ENCODE data around the gene TAS2R41.

The TAS2R41 gene

DNA sequence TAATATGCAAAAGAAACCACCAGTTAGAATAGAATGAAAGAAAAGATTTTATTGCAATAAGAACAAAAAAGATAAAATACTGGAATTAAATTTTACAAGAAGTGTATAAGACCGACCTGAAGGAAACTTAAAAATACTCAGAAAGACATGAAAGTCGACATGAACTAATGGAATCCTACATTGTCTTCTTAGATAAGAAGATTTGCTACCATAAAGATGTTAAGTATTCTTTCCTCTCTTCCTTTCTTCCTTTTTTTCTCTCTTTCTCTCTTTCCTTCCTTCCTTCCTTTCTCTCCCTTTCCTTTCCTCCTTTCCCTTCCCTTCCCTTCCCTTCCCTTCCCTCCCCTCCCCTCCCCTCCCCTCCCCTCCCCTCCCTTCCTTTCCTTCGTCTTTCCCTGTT lies 27.9 kb upstream of the TAS2R41 start:
- Mint-ChIP-seq H3K36me3 (peaks cover 14% of the 10 kb centered on the region), H3K27ac (no peak overlapping the region), H3K4me3 (no peak overlapping the region), H3K27me3 (no peaks in the 10 kb centered on the region), H3K4me1 (ENCODE audit: low read depth) (peaks cover 22% of the 10 kb centered on the region), H3K9me3 (ENCODE audit: low read depth) (no peaks in the 10 kb centered on the region)

DNA sequence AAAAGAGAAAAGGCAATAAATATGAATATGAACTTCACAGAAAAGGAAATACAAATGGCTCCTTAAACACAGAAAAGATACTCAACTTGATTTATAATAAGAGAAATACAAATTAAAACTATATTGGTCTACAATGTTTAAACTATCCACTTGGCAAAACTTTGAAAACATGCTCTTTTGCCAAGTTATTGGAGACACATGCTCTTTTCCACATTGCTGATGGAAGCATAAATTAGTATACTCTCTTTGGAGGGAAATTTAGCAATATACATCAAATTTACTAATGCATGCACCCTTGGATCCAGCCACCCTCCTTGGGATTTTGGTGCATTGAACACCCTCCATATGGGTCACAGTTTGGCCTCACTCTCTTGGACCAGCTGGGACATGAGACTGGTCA lies 26.6 kb upstream of the TAS2R41 start:
- Mint-ChIP-seq H3K4me1 (ENCODE audit: low read depth) (peaks cover 24% of the 10 kb centered on the region), H3K27ac (no peak overlapping the region), H3K9me3 (ENCODE audit: low read depth) (no peaks in the 10 kb centered on the region), H3K27me3 (no peaks in the 10 kb centered on the region), H3K4me3 (no peak overlapping the region), H3K36me3 (peaks cover 18% of the 10 kb centered on the region)

DNA sequence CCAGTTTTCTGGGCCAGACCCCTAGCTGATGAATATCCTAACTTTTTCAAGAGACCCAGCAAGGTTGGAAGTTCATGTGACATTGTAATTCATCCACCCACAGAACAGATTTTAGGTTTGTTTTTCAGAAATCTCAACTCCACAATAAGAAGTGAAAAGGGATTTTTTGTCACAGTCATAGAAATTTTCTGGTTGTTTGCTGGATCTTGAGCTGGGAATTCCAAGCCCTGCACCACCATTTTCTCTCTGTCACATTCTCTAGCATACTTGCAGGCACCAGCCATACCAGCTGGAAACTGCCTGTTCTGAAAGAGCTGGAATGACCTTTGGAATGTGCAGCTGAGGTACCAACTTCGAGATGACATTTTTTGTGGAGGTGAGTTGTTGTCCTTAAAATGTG lies 25.9 kb upstream of the TAS2R41 start:
- no peaks in the 10 kb centered on the region for H3K27me3 Mint-ChIP-seq
- H3K9me3 Mint-ChIP-seq (ENCODE audit: low read depth) = no peaks in the 10 kb centered on the region
- peaks cover 24% of the 10 kb centered on the region for H3K4me1 Mint-ChIP-seq (ENCODE audit: low read depth)
- H3K4me3 Mint-ChIP-seq = no peak overlapping the region
- peaks cover 18% of the 10 kb centered on the region for H3K36me3 Mint-ChIP-seq
- no peak overlapping the region for H3K27ac Mint-ChIP-seq

DNA sequence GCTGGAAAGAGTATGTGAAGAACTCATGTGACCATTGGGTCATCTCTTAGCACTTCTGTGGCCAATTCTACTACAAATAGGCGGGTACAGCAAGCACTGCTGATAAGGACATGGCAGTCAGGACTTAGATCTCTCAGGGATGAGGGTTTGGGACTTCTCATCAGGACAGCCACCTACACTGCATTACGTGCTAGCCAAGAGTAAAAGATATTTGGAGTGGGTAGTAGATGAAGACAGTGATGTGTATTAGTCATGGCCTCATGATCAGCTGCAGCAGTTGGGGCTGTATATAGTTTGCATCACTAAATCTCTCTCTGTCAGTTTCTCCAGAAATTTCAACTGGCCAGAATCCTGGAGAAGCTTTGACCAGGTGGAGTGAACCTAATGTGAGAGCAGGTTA lies 25.2 kb upstream of the TAS2R41 start:
- H3K36me3 Mint-ChIP-seq = peaks cover 25% of the 10 kb centered on the region
- H3K9me3 Mint-ChIP-seq (ENCODE audit: low read depth) = no peaks in the 10 kb centered on the region
- no peak overlapping the region for H3K4me3 Mint-ChIP-seq
- H3K27ac Mint-ChIP-seq = peak overlapping the region; percentile 16
- peaks cover 24% of the 10 kb centered on the region for H3K4me1 Mint-ChIP-seq (ENCODE audit: low read depth)
- no peaks in the 10 kb centered on the region for H3K27me3 Mint-ChIP-seq

DNA sequence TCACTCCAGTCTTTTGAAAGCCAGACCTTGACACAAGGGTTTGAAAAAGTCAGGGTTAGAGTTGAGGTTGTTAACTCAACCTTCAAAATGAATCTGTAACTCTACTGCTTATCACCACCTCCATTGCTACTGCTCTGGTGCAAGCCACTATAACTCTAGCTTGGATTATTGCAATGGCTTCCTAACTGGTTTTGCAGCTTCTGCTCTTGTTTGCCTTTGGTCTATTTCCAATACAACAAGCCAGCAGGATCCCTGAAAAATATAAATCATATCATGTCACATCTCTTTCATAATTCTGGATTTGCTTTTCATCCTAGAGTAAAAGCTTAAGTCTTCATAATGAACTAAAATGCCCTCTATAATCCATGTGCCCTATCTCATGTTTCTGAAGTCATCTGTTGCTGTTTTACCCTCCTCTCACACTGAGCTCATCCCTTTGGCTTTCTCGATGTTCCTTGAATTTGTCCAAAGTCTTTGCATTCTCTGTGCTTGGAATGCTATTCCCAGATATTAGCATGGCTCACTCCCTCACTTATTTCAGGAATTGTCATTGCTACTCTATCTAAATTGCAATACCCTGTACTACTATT lies 23.5 kb upstream of the TAS2R41 start:
- Mint-ChIP-seq H3K36me3 (peaks cover 28% of the 10 kb centered on the region), H3K4me3 (no peak overlapping the region), H3K27ac (no peak overlapping the region), H3K4me1 (ENCODE audit: low read depth) (peaks cover 24% of the 10 kb centered on the region), H3K9me3 (ENCODE audit: low read depth) (no peaks in the 10 kb centered on the region), H3K27me3 (no peaks in the 10 kb centered on the region)

DNA sequence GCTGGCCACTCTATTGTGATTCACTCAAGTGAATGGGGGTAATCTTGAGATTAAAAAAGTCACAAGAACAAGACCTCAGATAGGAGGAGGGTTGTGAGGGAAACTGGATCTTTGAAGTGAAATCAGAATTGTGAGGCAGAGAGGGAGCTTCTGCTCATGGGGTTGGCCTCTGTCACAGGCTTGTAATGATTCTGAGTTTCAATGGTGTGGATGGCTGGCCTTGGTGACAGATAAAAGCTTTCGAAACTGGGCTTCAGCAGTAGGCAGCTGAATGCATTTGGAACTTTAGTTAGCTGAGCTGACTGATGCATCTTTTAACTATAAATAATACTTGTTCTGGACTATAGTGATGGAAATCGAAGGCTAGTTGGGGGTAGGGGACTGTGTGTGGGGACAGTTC lies 22.2 kb upstream of the TAS2R41 start:
- H3K36me3 Mint-ChIP-seq = peaks cover 30% of the 10 kb centered on the region
- no peak overlapping the region for H3K4me3 Mint-ChIP-seq
- no peaks in the 10 kb centered on the region for H3K27me3 Mint-ChIP-seq
- H3K9me3 Mint-ChIP-seq (ENCODE audit: low read depth) = no peaks in the 10 kb centered on the region
- no peak overlapping the region for H3K27ac Mint-ChIP-seq
- H3K4me1 Mint-ChIP-seq (ENCODE audit: low read depth) = peaks cover 24% of the 10 kb centered on the region

DNA sequence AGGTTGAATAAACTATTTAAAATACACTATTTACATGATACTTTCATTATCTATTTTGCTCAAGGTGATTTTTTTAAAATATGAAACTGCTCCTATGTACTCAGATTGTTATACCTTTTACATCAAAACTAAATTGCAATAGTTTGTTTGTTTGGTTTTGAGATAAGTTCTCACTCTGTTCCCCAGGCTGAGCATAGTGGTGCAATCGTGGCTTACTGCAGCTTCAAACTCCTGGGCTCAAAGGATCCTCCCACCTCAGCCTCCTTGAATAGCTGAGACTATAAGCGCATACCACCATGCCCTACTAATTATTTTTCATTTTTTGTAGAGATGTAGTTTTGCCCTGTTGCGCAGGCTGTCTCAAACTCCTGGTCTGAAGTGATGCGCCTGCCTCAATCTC lies 21.7 kb upstream of the TAS2R41 start:
- Mint-ChIP-seq H3K27me3 (no peaks in the 10 kb centered on the region), H3K4me3 (no peak overlapping the region), H3K36me3 (peaks cover 35% of the 10 kb centered on the region), H3K9me3 (ENCODE audit: low read depth) (no peaks in the 10 kb centered on the region), H3K4me1 (ENCODE audit: low read depth) (peaks cover 26% of the 10 kb centered on the region), H3K27ac (no peak overlapping the region)

DNA sequence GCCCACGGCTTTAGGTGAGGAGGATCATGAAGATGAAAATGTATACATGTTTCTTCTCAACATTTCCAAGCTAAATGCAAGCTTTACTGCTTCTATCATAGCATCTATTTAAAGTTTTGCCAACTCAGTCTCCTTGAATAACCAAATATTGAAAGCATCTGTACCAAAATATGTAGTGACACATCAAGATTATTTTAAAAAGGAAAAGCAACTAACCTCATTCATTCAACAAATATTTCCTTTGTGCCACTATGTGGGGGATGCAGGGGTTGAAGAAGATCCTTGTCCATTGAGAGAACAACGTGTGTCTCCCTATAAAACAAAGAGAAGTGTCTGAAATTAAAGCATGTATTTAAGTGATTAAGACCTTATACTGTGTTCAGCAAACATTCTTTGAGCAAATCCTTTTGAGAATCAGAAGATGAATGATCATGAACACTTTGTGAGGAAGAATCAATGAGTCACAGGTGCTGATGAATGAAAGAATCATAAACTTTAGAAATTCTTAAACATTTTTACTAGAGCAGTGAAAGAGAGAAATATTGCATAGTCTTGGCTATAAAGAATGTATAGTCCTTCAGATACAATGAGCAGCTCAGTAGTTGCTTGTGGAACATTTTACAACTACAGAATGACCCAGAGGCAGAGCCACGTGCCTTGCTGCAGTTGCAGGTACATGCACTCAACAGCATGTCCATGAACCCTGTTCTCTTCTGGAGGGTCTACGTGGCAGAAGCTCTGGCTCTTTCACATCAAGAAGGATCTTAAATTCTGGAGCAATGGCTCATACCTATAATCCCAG lies 20.5 kb upstream of the TAS2R41 start:
- Mint-ChIP-seq H3K4me3 (no peak overlapping the region), H3K36me3 (peaks cover 33% of the 10 kb centered on the region), H3K27ac (no peak overlapping the region), H3K9me3 (ENCODE audit: low read depth) (no peaks in the 10 kb centered on the region), H3K4me1 (ENCODE audit: low read depth) (peaks cover 19% of the 10 kb centered on the region), H3K27me3 (no peaks in the 10 kb centered on the region)

DNA sequence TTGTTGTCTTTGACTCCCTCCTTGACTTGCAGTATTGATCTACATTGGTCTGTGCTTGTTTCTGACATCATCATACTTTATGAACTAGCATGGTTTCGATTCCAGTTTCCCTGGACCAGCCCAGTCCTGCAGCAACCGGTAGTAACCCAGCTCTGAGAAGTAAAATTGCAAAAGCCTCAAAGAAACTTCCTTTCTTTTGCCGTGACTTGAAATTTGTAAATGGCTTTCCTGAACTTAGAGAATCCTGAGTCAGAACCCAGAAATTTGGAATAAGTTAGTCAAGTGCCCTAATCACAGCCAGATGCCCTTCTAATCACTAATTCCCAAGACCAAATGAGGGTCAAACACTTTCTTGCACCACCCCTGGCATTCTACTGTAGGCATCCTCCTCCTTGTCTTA lies 19.4 kb upstream of the TAS2R41 start:
- Mint-ChIP-seq H3K9me3 (ENCODE audit: low read depth) (no peaks in the 10 kb centered on the region), H3K27ac (no peak overlapping the region), H3K36me3 (peaks cover 28% of the 10 kb centered on the region), H3K4me3 (no peak overlapping the region), H3K4me1 (ENCODE audit: low read depth) (peaks cover 10% of the 10 kb centered on the region), H3K27me3 (no peaks in the 10 kb centered on the region)

DNA sequence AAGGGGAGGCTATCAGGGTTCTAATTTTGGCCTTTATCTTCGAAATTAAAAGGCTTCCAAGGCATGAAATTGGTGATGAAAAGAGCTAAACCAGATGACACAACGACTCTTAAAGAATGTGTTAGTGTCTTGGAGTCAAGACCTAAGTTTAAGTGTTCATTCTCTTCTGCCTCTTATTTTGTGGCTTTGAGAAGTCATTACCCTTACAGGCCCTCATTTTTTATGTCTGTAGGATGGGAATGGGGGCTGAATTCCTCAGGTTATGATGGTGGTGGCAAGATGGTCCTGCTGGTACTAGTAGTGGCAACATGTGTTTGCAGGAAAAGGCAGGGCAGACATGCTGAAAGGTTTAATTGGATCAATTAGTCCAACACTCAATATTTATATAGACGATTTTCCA lies 19.0 kb upstream of the TAS2R41 start:
- Mint-ChIP-seq H3K4me1 (ENCODE audit: low read depth) (peaks cover 8% of the 10 kb centered on the region), H3K9me3 (ENCODE audit: low read depth) (no peaks in the 10 kb centered on the region), H3K36me3 (peaks cover 29% of the 10 kb centered on the region), H3K4me3 (no peak overlapping the region), H3K27me3 (no peaks in the 10 kb centered on the region), H3K27ac (no peak overlapping the region)

DNA sequence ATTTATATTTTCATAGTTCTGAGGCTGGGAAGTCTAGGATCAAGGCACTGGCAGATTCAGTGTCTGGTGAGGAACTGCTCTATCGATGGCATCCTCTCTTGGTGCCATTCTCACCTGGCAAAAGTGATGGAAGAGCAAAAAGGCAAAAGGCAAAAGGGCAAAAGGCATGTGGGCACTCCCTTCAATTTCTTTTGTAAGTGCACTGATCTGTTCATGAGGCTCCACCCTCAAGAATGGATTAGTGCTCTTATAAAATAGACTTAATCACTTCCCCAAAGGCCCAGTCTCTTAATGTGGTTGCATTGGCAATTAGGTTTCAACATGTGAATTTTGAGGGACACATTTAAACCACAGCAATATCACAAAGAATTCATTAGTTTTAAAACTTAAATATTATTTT lies 18.3 kb upstream of the TAS2R41 start:
- Mint-ChIP-seq H3K36me3 (peaks cover 33% of the 10 kb centered on the region), H3K9me3 (ENCODE audit: low read depth) (no peaks in the 10 kb centered on the region), H3K27ac (no peak overlapping the region)

DNA sequence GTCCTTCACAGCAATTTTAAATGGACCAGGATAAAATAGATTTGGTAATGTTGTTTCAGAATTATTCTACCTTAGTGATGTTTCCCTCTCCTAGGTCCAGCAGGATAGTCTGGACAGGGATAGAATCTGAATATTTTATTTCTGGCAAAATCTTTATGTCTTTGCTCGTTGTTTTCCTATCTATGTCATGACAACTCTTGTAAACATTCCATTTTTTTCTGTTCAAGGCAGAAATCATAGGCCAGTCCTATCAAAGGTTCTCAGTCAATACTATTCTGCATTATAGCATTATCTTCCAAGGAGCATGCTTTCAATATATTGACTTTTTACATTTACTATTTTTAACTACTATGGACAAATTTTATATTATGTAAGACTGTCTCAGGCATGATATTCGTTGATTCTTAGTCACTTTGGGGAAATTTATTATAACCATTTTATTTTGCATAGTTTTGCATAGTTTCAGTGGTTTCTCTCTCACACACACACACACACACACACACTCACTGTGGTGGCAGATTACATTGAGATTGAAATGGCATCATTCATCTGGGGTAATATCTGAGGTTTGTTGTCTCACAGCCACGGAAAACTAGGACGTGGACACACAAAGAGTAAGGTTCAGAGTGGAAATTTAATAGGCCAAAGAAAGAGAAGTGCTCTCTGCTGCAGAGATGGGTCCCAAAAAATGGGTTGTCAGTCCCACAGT lies 17.2 kb upstream of the TAS2R41 start:
- Mint-ChIP-seq H3K36me3 (peaks cover 37% of the 10 kb centered on the region), H3K9me3 (ENCODE audit: low read depth) (no peaks in the 10 kb centered on the region), H3K4me3 (no peak overlapping the region), H3K27me3 (no peaks in the 10 kb centered on the region), H3K27ac (no peak overlapping the region), H3K4me1 (ENCODE audit: low read depth) (peaks cover 7% of the 10 kb centered on the region)

More for the DNA sequence above, 18.3 kb upstream of the TAS2R41 start:
- H3K4me1 Mint-ChIP-seq (ENCODE audit: low read depth) = peaks cover 9% of the 10 kb centered on the region
- no peaks in the 10 kb centered on the region for H3K27me3 Mint-ChIP-seq
- H3K4me3 Mint-ChIP-seq = no peak overlapping the region

DNA sequence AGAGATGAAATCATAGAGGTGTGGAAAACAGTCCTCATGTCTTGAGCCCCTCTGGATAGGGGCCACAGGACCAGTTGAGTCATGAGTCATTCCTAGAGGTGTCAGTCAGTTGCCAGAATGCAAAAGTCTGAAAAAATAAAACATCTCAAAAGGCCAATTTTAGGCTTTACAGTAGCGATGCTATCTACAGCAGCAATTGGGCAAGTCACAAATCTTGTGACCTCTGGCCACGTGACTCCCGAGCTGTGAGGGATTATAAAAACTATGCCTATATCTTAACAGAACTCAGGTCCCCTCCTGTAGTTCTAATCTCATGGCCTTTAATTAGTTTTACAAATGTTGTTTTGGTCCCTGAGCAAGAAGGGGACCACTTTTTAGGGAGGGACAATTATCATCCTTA lies 15.6 kb upstream of the TAS2R41 start:
- H3K9me3 Mint-ChIP-seq (ENCODE audit: low read depth) = no peaks in the 10 kb centered on the region
- no peak overlapping the region for H3K27ac Mint-ChIP-seq
- no peak overlapping the region for H3K4me3 Mint-ChIP-seq
- no peaks in the 10 kb centered on the region for H3K27me3 Mint-ChIP-seq
- H3K4me1 Mint-ChIP-seq (ENCODE audit: low read depth) = peaks cover 7% of the 10 kb centered on the region
- H3K36me3 Mint-ChIP-seq = peaks cover 33% of the 10 kb centered on the region

DNA sequence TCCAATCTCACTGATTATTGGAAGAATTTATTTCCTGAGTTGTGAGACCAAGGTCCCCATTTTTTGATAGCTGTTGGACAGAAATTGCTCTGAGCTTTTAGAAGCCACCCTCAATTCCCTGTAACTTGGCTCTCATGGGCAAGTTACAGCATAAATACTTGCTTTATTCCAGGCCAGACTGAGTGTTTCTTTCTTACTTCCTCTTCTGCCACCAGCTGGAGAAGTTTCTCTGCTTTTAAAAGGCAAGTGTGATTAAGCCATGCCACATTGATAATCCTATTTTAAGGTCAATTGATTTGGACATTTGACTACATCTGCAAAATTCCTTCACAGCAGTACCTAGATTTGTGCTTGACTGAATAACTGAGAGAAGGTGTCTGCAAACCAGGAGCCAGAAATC lies 14.1 kb upstream of the TAS2R41 start:
- no peaks in the 10 kb centered on the region for H3K9me3 Mint-ChIP-seq (ENCODE audit: low read depth)
- no peaks in the 10 kb centered on the region for H3K27me3 Mint-ChIP-seq
- H3K4me3 Mint-ChIP-seq = no peak overlapping the region
- peaks cover 29% of the 10 kb centered on the region for H3K36me3 Mint-ChIP-seq
- H3K4me1 Mint-ChIP-seq (ENCODE audit: low read depth) = peaks cover 9% of the 10 kb centered on the region
- no peak overlapping the region for H3K27ac Mint-ChIP-seq

DNA sequence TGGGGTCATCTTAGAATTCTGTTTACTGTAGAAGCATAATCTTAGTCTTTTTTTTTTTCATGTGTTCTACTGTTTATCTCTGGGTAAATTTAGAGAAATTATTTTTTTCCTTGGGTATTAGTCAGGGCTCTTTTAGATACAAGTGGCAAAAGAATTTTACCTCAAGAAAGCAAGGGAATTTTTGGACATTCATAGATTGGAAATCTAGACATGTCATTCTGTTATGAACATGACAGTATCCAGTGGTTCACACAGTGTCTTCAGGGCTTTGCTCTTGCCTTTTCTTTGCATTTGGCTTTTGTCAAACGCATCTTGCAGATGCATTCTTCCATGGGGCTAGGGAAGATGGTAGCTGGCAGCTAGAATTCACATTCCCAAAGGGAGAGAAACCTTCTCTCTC lies 13.7 kb upstream of the TAS2R41 start:
- Mint-ChIP-seq H3K9me3 (ENCODE audit: low read depth) (no peaks in the 10 kb centered on the region), H3K27ac (no peak overlapping the region), H3K36me3 (peaks cover 29% of the 10 kb centered on the region), H3K4me1 (ENCODE audit: low read depth) (peaks cover 9% of the 10 kb centered on the region), H3K27me3 (no peaks in the 10 kb centered on the region), H3K4me3 (no peak overlapping the region)

Measured in activated naive CD8-positive, alpha-beta T cell (primary cell).